Measurements from ENCODE around the gene QRFP.
A peak's percentile ranks its signal among the peaks of the same experiment; 100 is the strongest.

QRFP gene, protein sequence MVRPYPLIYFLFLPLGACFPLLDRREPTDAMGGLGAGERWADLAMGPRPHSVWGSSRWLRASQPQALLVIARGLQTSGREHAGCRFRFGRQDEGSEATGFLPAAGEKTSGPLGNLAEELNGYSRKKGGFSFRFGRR

DNA sequence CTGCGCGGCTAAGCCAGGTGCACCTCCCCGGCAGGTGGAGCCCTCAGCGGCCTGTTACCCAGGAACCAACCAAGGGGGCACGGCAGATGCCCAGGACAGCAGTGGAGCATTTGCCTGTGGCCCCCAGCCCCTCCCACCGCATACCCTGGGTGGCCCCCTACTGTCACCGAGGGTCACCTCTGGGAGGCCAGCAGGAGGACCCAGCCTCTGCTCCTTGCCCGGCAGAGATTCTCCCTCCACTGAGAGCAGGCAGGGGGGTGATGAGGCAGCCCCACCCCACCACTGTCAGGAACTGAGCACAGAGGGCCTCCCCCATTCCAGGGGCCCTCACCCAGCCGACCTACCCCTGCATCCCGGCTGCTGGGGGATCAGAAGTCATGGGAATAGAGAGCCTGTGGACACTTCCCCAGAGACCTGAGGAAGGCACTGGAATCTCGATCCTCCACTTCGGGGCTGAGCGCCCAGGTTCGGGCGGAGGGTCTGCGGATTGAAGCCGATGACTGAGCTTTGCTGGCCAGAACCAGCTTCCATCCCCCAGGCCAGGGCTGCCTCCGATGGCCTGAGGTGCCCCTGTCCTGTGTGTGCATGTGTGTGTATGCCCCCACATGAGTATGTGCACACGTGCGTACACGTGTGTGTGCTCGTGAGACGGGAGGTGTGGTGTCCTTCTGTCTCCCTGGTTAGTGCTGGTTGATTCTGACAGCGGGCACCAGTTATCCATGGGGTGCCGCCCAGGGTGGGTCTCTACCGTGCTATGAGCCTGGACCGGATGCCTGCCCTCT is at the start of gene QRFP:
Gene QRFP (minus strand): TSS at position 580 of the 782 bp plus-strand sequence. CDS start 2,974 bp downstream, outside the sequence.
- no peak for DNase-seq (ENCODE audit: low spot score)

DNA sequence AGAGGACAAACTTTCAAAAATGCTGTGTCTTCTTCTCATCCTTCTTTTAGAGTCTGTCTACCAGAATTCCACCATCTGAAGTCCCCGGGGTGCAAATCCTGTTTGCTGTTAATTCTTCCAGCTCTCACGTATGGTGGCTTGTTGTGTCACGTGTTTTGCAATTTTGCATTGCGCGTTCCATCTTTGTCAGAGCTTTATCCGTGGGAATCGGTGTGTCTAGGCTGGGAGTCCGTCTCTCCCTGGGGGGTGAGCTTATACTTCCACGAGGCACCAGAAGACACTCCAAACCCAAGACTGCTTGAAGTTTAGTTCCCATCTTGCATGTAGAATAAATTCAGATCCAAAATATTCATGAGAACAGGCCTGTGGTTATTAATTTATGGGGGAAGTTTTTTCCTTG is 48.6 kb upstream of the QRFP start:
- DNase-seq (ENCODE audit: low spot score), result no peak

DNA sequence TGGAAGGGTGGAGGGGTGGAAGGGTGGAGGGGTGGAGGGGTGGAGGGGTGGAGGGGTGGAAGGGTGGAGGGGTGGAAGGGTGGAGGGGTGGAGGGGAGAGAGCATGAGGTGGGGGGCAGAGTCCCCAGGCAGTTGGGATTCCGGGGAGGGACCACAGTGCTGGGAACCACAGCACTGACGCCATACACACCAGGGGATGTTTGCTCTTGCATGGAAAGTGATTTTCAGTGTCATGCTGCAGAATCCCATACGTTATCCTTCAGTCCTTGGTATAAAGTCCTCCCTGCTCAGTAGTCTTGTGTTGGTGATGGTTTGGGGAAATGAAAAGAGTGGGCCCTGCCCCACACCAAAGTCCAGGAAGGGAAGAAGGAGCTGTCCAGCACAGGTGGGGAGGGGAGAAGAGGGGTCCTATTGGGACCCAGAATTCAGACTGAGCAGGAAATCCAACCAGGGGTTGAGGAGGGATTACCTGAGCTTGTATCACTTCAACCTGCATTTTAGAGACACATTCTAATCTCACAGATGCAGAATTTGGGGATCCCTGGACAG is 48.0 kb upstream of the QRFP start:
- no peak for DNase-seq (ENCODE audit: low spot score)

DNA sequence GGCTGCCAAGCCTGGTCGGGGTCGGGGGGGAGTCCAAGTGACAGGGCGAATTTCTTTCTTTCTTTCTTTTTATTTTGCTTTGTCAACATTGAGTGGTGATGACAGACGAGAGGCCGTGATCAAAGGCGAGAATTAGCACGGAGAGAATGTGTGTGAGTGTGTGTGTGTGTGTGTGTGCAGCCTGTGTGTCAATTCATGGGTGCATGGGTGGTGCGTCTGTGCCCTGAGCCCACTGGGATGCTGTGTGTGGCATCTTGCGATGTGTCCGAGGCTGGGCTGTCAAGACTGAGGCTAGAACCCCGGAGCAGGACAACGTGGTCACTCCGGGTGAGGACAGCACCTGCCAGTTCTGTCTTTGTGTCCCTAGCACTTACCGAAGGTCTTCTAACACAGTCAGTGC is 47.2 kb upstream of the QRFP start:
- no peak for DNase-seq (ENCODE audit: low spot score)

DNA sequence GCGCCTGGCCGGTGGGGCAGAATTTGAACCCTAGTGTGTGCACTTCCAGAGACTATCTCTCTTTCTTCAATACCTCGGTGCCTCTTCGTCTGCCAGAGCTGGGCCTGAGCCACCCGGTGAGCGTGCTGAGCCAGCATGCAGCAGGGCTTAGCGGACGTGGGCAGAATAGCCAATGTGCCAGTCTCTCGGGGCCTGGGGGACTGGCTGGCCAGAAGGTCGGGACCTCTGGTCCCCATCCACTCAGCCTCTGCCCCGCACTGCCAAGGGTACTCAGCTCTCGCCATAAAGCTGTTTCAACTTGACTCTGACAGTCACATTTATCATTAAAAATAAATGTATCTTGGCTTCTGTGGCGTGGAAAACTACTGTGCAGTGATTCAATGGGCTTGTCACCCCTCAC is 46.6 kb upstream of the QRFP start:
- no peak for DNase-seq (ENCODE audit: low spot score)

DNA sequence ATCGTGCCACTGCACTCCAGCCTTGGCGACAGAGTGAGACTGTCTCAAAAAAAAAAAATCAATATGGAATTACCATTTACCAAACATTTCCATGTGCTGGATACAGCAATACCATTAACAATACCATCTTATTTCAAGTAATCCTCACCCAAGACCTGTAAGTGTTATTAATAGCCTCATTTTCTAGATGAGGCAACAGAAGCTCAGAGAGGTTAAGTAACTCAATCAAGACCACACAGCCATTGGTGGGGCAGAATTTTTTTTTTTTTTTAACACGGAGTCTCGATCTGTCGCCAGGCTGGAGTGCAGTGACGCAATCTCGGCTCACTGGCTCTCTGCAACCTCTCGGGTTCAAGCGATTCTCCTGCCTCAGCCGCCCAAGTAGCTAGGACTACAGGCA is 46.1 kb upstream of the QRFP start:
- no peak for DNase-seq (ENCODE audit: low spot score)

DNA sequence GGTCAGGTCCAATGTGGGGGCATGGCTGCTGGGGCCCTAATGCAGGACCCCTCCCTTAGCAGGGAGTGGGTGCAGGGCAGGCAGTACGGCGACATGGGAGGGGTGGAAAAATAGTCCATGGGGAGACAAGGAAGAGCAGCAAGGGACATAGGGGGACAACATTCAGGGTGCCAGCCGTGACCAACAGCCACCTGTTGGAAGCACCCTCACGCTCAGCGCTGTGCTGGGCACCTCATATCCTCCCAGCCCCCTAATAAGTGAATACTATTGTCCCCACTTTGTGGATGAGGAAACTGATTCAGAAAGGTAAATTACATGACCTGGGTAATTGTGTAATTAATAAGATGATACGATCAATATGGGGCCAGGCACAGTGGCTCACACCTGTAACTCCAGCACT is 45.5 kb upstream of the QRFP start:
- no peak for DNase-seq (ENCODE audit: low spot score)

DNA sequence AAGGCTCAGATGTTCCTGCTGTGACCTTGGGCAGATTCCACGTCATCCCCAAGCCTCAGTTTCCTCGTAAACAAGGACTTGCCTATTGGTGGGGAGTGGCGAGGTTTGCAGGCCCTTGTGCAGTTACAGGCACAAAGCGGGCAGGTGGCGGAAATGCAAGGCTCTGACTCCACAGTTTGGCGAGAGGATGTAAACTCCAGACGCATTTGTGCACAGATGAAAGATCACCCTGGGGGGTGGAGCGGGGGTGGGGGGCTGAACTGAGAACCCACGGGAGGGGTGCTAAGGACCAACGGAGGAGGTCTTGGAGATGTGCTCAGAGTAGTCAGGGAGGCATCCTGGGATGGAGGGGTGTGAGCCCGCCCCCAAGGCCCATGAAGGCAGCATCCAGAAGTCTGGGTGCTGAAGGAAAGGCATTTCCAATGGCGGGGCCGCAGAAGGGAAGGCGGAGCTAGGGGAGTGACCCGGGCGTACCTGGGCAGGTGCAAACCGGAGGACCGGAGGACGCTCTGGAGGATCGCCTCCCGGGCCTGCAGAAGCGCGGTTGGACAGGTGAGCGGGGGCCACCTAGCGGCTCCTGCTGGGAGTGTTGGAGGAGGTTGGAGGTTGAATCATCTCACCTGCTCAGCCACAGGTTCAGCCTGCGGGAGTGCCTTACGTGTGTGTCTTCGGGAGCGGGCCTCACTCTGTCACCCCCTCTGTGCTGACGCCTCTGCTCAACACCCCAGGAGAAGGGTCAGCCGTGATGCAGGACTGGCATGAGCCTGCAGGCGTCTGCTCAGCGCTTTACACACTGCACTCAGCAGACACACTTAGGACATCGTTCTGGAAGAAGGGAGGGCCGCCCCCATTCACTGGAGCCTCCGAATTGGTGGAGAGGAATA is 44.3 kb upstream of the QRFP start:
- peak; percentile 83 for DNase-seq (ENCODE audit: low spot score)

DNA sequence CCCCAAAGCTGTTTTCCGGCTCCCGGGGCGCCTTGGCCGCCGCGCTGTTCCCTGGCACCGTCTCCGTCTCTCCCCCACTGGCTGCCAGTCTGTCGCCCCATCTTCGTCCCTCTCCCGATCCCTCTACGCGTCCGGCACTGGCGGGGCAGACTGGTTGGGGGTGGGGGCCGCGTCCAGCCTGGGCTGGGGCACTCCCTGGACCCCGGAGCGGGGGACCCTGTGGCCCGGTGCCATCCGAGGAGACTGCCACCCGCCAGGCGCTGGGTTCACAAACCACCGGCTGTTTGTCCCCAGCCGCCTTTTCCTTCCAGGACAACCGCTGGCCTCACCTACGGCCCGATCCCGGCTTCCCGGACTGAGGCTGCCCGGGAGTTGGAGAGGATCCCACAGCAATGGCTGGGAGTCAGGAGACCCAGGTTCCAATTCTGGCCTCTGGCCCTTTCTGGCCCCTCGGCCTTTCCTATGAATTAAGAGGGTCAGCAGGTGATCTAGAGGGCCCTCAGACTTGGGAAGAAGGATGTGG is 43.5 kb upstream of the QRFP start:
- DNase-seq (ENCODE audit: low spot score), result no peak

DNA sequence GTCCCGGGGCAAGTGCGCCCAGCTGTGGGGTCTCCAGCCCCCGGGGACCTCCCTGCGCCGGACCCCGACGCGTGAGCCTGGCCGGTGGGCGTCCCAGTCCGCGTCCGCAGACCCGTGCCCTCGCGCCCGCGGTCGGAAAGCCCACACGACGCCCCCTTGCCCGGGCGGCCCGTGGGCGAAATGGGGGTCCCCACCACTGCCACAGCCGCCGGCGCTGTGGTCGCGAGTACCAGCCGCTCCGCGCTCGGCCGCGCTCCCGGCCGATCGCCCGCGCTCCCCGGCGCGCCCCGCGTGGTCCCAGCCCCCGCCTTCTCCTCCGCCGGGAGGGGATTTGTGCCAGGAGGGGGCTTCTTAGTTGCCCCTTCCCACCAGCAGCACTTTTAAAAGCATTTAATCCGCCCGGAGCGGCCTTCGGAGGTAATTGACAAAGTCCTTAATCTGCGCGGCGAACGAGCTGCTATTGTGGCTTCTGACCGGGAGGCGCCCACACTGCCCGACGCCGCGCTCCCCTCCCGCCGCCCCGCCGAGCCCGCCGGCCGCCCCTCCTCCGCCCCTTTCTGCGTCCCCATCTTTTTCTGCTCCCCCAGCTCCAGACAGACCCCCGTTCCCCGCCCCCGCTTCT is 42.9 kb upstream of the QRFP start:
- no peak for DNase-seq (ENCODE audit: low spot score)

DNA sequence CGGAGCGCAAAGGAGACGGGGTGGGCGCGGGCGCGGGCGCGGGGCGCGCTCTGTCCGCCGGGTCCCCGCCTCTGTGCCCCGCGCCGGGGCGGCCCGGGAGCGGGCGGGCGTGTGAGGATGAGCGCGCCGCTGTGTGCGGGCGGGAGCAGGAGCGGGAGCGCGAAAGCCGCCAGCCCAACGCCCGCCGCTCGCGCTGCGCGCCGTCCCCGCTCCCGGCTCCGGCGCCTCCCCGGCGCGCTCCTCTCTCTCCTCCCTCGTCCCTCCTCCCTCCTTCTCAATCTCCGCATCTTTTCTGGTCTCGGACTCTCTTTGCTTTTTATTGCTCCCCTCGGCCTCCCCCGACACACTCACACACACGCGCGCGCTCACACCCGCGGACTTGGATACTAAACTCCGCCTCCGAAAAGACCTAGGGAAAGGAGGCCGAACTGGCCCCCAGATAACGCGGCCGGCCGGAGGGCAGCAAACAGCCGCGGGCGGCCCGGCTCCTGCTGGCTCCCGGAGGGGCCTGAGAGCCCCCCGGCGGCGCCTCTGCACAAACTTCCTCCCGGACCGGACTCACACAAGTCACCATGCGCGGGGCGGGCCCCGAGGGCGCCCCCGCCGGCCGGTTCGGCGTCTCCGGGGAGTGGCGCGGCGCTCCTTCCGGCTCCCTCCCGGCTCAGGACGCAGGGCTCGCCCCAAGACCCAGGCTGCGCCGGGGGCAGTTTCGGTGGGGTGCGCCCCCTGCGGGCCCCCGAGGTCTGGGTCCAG is 42.2 kb upstream of the QRFP start, which contains the start of gene FIBCD1:
Gene FIBCD1 (minus strand): TSS at position 596 of the 753 bp plus-strand sequence. CDS start 640 bp downstream, outside the sequence.
- DNase-seq (ENCODE audit: low spot score), result peak; percentile 48

DNA sequence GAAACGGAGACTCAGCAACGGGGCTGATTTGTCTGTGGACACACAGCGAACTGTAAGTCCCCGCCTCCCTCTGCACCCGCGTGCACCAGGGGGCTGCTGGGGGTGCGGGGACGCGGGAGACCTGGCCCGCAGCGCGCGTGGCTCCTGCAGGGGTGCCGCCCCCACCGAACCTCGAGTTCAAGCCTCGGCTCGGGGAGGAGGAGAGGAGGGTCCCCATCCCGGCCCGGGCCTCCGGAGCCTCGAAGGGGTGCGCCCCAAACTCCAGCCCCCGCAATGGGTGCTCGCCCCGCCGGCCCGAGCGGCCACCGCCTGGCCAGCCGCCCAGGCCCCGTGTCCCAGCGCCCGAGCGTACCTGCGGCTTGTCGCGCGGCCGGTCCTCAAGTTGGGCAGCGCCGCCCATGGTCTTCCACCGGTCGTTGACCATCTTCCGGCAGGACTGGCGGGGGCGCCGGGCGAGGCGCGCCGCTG is 41.6 kb upstream of the QRFP start:
- no peak for DNase-seq (ENCODE audit: low spot score)

DNA sequence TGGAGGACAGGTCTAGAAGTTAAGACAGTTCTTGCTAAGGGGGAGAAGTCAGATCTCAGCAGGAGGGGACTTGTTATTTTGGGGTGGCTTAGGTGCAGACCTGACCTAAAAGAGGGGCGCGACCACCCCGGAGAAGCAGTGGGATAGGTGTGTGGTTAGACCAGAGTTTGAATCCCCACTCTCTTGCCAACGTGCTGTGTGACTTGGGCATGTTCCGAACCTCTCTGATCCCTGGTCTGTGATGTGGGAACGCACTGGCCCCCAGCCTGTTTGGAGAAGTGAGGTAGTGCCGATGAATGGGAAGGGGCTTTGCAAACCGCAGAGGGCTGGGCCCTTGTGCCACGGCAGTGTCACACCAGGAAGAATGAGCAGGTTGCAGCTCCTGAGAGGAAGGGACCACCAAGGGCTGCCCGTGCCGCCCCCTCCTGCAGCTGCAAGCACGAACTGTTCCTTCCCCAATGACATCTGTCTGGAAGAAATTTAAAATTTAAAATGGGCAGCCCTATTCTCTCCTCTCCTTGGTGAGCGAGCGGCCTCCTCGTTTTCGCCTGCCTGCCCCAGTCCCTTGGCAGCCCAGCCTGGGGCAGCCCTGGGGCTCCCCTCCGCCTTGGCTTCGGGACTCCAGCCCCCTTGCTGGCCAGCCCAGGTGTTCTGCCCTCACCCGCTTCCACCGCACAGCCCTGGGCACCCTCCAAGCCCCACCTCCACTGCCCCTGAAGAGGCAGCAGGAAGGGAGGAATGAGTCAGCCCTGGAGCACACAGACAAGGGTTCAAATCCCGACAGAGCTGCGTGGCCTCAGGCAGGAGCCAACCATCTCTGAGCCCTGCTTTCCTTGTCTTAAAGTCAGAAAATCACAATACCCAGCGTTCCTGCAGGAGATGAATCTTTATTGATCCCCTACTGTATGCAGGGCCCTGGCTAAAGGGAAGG is 40.8 kb upstream of the QRFP start:
- no peak for DNase-seq (ENCODE audit: low spot score)

DNA sequence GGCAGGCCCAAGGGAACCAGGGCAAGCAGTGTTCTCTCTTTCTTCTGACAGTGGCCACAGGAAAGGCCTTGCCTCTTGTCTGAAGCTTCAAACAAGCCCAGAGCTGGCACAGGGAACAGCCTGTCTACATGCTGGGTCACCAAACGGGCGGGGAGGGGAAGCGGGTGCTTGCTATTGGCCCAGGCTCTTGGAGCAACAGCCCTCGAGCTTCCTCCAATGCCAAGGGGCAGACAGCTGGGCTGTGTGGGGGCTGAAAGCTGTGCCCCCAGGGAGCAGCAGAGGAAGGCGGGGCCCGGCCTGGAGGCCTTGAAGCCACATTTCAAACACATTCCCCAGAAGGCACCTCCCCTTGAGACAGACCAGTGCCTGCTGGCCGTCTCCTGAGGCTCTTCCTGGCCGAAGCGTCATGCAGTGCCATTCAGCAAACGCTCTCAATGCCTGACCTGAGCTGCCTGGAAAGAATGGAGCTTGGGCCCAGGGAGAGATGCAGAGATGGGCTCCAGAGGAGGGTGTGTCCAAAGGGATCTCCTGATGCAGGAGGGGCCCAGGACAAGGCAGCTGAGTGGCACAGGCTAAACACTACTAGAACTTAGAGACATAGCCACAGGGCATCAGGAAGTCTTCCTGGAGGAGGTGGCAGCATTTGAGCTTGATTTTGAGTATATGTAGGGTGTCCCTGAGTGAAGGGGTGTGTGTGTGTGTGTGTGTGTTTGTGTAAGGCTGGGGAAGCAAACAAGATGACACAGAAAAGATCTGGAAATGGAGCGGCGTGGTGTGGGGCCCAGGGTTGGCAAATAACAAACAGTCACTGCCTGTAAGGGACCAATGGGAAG is 39.9 kb upstream of the QRFP start:
- no peak for DNase-seq (ENCODE audit: low spot score)

DNA sequence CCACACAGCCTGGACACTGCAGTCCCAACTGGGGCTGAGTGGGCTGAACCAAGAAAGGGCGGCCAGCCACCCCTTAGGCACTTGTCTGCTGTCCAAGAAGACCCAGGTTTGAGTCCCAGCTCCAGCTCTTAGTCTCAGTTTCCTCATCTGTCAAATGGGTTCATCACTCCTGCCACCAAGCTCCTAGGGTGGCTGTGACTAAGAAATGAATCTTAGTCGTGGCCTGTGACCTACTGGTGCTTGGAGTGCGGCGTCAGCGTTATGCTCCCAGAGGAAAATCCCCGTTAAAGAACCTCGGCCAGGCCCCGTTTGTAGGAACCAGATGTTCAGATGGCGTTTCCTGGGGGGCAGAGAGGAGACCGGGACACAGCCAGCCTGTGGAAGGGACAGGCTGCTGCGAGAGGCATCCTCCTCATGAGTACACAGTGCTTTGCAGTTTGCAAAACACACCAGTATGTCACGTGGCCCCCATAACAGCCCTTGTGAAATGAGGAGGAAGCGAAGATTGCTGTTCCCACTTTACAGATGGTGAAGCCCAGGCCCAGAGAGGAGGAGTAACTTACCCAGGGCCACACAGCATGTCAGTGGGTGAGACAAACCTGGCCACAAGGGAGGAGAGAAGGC is 39.1 kb upstream of the QRFP start:
- DNase-seq (ENCODE audit: low spot score), result no peak

DNA sequence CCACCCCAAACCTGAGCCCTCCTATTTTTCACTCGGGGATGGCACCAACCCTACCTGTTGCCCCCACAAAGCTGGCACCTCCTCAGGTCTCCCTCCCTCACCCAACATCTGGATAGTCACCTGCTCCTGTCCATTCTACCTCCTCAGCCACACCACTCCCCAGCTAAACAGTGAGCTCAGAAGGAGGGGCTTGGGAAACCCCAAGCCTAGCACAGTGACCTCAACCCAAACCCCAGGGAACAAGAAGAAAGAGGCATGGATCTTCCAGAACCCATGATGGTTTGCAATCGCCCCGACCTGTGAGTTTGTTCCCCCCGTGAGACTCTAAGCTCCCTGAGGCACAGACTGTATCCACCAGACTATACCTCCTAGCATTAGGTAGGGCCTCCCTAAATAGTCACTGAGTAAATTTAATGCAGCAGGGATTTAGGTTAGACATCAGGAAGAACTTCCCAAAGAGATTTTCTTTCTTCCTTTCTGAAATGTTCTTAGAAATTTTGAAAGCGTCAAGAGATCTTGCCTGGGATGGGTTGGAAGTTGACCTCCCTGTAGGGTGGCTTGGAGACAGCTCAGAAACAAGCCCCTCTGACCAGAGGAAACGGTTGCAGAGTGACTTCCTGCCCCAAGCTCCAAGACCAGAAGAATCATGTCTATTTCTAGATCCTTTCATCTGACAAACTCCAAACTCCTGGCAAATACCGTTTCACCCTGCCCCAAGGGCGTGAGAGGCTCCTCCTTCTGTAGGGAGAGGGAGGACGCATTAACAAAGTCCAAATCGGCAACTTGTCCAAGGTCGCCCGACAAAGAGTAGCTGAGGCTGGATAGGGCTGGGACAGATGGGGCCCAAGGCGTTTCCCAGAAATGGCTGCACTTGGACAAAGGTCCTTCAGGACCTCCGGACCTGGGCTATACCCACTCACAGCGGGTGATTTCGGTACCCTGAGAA is 38.4 kb upstream of the QRFP start:
- no peak for DNase-seq (ENCODE audit: low spot score)

DNA sequence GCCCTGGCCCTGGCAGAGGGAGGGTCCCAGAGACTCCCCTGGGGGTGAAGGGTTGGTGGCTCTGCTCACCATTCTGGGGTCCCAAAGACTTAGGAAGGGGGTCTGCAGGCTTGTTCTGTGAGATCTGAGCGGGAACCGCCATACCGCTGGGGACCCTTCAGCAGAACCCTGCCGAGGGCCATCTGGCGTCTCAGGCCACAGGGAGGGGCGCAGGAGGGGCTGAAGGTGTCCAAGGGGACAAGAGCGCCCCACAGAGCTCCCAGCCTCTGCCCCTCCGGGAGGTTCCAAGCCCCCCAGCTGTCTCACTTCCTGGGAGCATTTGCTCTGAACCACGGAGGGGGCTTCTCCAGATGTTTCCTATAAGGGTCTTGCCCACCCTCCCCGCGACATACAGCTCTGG is 37.6 kb upstream of the QRFP start:
- no peak for DNase-seq (ENCODE audit: low spot score)

Measured in LoVo (cell line).